ENCODE data around the gene BCL11B.

GRCh38 chr14:99253890-99254289 lies 18.1 kb downstream of the BCL11B start:
- TF ChIP-seq CTCF (IDR thresholded peaks at IDR 0.05; ENCODE audit: low read depth, low read length, missing input control) (no peak), RXRA (IDR thresholded peaks at IDR 0.05) (no peak), REST (IDR thresholded peaks at IDR 0.05) (no peak), RAD21 (IDR thresholded peaks at IDR 0.05) (no peak), YY1 (IDR thresholded peaks at IDR 0.05) (no peak), EGR1 (IDR thresholded peaks at IDR 0.05; ENCODE audit: low read depth in 2 of 2) (no peak), JUND (IDR thresholded peaks at IDR 0.05) (no peak), ATF3 (IDR thresholded peaks at IDR 0.05) (no peak), MAX (IDR thresholded peaks at IDR 0.05) (no peak), SP1 (IDR thresholded peaks at IDR 0.05) (no peak), ZBTB33 (IDR thresholded peaks at IDR 0.05) (no peak), TAF1 (conservative IDR thresholded peaks at IDR 0.05) (no peak)

All from liver (tissue), 3 donors.